ENCODE results near the gene MCFD2. TPM values are rescaled to one million over a fixed set of nuclear protein-coding genes. Genes with fewer than 3 reads are reported as not detected.
A peak's percentile ranks its signal among the peaks of the same experiment; 100 is the strongest.

MCFD2 gene
- total RNA-seq, 1 donor from 2014 or later, result 46.0 TPM

DNA sequence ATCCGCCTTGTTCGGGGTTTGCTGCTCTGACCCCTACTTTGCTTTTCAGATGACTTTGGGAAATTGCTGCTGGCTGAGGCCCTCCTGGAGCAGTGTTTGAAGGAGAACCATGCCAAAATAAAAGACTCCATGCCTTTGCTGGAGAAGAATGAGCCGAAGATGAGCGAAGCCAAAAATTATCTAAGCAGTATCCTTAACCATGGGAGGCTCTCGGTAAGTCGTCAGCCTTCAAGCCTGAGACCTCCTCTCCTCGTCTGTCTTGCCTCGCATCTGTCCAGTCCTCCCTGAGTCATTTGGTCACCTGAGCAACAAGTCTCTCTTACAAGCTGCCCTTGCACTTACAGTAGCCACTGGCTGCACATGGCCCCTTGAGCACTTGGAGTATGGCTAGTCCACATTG lies 34.7 kb upstream of the MCFD2 start:
- no peaks in the 10 kb centered on the region for H3K9me3 Mint-ChIP-seq
- no peak overlapping the region for H3K27ac Mint-ChIP-seq

DNA sequence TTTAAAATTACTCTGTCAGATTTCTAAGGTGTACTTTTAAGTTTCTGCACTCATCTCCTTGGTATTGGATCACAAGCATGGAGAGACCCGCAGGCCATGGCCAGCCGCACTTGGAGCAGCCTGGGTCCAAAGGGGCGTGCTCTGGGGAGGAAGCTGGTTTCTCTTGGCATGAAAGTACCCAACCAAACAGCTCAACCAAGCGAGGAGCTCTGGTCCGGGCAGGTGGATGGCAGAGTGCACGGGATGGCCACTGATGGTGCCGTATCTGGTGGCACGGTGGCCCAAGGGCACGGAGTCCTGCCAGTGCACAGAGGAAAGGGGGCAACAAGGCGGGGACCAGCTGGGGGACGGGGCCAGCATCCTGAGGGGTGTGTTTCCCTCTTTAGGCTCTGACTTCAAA lies 32.2 kb upstream of the MCFD2 start:
- DNase-seq (ENCODE audit: low spot score), result no peak
- H3K36me3 Mint-ChIP-seq (ENCODE audit: low read depth), result peaks cover 62% of the 10 kb centered on the region
- intact Hi-C loops (cut with micrococcal nuclease), result no loop called here
- H3K27me3 Mint-ChIP-seq (ENCODE audit: low read depth), result no peaks in the 10 kb centered on the region
- H3K4me1 Mint-ChIP-seq (ENCODE audit: low read depth), result peaks cover 45% of the 10 kb centered on the region
- H3K4me3 Mint-ChIP-seq (ENCODE audit: low read depth), result no peak overlapping the region
- no peaks in the 10 kb centered on the region for H3K9me3 Mint-ChIP-seq
- H3K27ac Mint-ChIP-seq, result no peak overlapping the region

More for the DNA sequence above, 34.7 kb upstream of the MCFD2 start:
- Mint-ChIP-seq H3K27me3 (ENCODE audit: low read depth) (no peaks in the 10 kb centered on the region), H3K36me3 (ENCODE audit: low read depth) (peaks cover 74% of the 10 kb centered on the region), H3K4me1 (ENCODE audit: low read depth) (peaks cover 29% of the 10 kb centered on the region), H3K4me3 (ENCODE audit: low read depth) (no peak overlapping the region)
- intact Hi-C loops (cut with micrococcal nuclease), result no loop called here
- DNase-seq (ENCODE audit: low spot score), result no peak

DNA sequence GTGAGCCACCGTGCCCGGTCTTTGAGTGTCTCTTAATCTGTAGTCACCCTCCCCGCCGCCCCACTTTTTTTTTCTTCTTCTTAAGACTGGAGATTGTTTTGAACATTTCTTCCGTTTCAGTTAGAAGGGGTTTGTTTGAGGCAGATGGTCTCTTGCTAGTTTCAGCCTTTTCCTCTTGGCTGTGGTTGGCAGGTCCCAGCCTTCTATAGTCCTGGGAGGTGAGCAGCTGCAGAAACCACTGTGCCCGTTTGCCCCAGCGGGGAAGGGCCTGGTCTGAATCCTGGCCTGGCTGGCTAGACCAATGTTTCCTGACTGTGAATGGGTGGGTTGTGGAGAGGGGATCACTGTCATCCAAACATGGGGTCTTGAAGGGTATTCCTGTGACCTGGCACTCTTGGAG lies 30.1 kb upstream of the MCFD2 start:
- peaks cover 56% of the 10 kb centered on the region for H3K36me3 Mint-ChIP-seq (ENCODE audit: low read depth)
- H3K27me3 Mint-ChIP-seq (ENCODE audit: low read depth), result no peaks in the 10 kb centered on the region
- H3K9me3 Mint-ChIP-seq, result no peaks in the 10 kb centered on the region
- H3K27ac Mint-ChIP-seq, result peak overlapping the region; percentile 99
- peak overlapping the region; percentile 26 for H3K4me3 Mint-ChIP-seq (ENCODE audit: low read depth)
- H3K4me1 Mint-ChIP-seq (ENCODE audit: low read depth), result peaks cover 44% of the 10 kb centered on the region
- DNase-seq (ENCODE audit: low spot score), result no peak
- intact Hi-C loops (cut with micrococcal nuclease), result no loop called here

DNA sequence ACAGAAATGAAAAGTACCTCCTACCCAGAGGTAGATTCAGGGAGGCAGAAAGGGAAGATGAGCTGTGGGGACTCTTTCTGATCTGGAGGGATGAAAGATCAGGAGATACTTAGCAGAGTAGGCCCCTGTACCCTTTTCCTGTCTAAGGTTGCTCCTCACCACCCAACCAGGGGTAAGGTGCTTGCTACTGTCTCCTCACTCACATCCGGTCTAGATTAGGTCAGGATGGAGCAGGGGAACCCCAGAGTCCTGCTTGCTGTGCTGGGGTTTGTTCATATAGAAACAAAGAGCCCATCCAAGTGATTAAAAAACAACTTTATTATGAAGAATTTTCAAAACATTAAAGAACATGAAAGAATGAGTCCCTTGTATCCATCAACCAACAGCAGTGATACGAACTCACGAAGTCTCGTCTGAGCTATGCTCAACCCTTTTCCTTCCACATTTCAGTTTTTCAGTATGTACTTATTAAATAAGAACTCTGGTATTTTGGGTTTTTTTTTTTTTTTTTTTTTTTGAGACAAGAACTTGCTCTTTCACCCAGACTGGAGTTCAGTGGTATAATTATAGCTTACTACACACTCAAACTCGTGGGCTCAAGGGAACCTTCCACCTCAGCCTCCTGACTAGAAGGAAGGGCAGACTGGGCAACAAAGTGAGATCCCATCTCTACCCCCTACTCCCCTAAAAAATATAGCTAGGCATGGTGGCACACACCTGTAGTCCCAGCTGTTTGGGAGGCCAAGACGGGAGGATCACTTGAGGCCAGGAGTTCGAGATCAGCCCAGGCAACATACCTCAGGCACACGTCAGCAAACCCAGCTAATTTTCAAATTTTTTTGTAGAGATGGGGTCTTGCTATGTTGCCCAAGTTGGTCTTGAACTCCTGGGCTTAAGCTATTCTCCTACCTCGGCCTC lies 28.5 kb upstream of the MCFD2 start:
- Mint-ChIP-seq H3K4me3 (ENCODE audit: low read depth) (peak overlapping the region; percentile 99), H3K27ac (peak overlapping the region; percentile 99), H3K36me3 (ENCODE audit: low read depth) (peaks cover 50% of the 10 kb centered on the region), H3K9me3 (no peaks in the 10 kb centered on the region), H3K4me1 (ENCODE audit: low read depth) (peaks cover 48% of the 10 kb centered on the region), H3K27me3 (ENCODE audit: low read depth) (no peaks in the 10 kb centered on the region)
- intact Hi-C loops (cut with micrococcal nuclease), result loop anchor here (1.0 kb wide), 1 partner anchor 35 kb away; no protein-coding TSS in a partner anchor
- DNase-seq (ENCODE audit: low spot score), result peak; percentile 61

DNA sequence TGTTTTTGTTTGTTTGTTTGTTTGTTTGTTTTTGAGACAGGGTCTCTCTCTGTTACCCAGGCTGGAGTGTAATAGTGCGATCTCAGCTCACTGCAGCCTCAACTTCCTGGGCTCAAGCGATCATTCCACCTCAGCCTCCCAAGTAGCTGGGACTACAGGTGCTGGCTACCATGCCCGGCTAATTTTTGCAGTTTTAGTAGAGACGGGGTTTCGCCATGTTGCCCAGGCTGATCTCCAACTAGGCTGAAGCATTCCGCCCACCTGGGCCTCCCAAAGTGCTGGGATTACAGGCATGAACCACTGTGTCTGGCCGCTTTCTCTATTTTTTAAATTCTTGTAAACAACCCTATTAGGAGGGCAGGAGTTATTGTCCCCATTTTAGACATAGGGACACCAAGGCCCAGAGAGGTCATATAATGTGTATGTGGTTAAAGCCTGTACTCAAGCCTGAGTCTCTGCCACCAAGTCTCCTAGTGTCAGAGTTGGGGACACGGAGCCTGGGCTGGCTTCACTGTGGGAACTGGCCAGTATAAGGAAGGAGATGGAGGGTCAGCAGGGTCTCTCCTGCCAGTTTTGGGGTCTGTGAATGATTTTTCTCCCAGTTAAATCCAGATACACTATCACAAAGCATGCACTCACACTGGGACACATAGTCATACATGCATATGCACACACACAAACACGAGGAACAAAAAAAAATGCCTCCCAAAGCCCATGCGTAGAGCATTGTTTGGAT lies 27.5 kb upstream of the MCFD2 start:
- peak overlapping the region; percentile 99 for H3K4me3 Mint-ChIP-seq (ENCODE audit: low read depth)
- no peak for DNase-seq (ENCODE audit: low spot score)
- H3K27me3 Mint-ChIP-seq (ENCODE audit: low read depth), result no peaks in the 10 kb centered on the region
- peaks cover 45% of the 10 kb centered on the region for H3K4me1 Mint-ChIP-seq (ENCODE audit: low read depth)
- H3K27ac Mint-ChIP-seq, result peak overlapping the region; percentile 99
- intact Hi-C loops (cut with micrococcal nuclease), result loop anchor here (1.0 kb wide), 1 partner anchor 42 kb away; no protein-coding TSS in a partner anchor
- H3K36me3 Mint-ChIP-seq (ENCODE audit: low read depth), result peaks cover 41% of the 10 kb centered on the region
- no peaks in the 10 kb centered on the region for H3K9me3 Mint-ChIP-seq

DNA sequence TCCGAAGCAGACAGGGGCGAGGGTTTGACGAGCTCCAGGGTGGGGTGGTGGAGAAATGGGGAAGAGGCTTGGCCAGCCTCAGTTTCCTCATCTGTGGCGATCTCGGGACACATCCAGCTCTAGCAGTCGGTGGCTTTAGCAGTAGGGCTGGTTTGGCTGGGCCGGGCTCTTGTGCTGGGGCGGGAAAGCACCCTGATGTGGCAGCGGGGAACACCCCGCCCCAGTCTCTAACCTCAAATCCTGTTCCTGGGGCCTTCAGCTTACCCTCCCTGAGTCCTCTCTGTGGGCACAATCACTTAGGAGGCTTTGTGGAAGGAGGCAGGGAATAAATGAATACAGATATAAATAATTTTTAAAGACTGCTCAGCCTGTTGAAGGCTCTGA lies 26.5 kb upstream of the MCFD2 start:
- Mint-ChIP-seq H3K4me3 (ENCODE audit: low read depth) (peak overlapping the region; percentile 99), H3K4me1 (ENCODE audit: low read depth) (peaks cover 46% of the 10 kb centered on the region)

DNA sequence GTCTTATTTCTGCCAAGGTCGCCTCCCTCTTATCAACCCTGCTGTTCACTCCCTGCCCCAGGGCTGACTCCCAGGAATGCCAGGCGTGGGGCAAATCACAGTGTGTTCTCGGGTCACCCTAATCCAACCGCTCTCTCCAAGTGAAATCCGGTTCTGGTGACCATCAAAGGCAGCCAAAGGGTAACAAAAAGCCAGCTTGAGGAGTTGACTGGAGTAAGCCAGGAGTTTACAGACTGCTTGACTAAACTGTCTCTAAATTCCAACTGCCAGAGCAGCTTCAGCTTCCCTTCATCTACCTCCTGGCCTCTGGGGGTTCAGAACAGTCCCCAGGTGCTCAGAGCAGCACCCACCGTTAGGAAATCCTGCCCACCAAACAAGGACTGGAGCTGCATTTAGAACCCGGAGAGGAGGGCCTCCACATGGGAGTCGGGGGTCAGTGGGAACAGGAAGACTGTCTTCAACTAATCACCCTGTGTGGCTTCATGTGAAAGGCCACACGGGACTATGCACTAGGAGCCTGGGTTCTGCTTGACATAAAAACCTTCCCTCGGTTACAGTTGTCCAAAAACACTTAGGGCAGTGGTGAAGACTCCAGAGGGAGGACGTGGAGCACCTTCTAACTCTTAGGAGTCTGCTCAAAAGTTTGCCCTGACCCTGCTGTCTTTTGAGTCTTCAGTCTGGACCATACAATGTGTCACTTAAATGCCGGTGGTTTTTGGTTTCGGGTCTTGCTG lies 24.2 kb upstream of the MCFD2 start:
- DNase-seq (ENCODE audit: low spot score), result no peak
- peaks cover 29% of the 10 kb centered on the region for H3K36me3 Mint-ChIP-seq (ENCODE audit: low read depth)
- peaks cover 33% of the 10 kb centered on the region for H3K4me1 Mint-ChIP-seq (ENCODE audit: low read depth)
- H3K27ac Mint-ChIP-seq, result peak overlapping the region; percentile 66
- H3K27me3 Mint-ChIP-seq (ENCODE audit: low read depth), result no peaks in the 10 kb centered on the region
- intact Hi-C loops (cut with micrococcal nuclease), result no loop called here
- H3K4me3 Mint-ChIP-seq (ENCODE audit: low read depth), result peak overlapping the region; percentile 79
- no peaks in the 10 kb centered on the region for H3K9me3 Mint-ChIP-seq

More for the DNA sequence above, 26.5 kb upstream of the MCFD2 start:
- Mint-ChIP-seq H3K9me3 (no peaks in the 10 kb centered on the region), H3K27ac (peak overlapping the region; percentile 99), H3K27me3 (ENCODE audit: low read depth) (no peaks in the 10 kb centered on the region), H3K36me3 (ENCODE audit: low read depth) (peaks cover 37% of the 10 kb centered on the region)
- intact Hi-C loops (cut with micrococcal nuclease), result loop anchor here (1.0 kb wide), 1 partner anchor 43 kb away; no protein-coding TSS in a partner anchor
- peak; percentile 69 for DNase-seq (ENCODE audit: low spot score)

DNA sequence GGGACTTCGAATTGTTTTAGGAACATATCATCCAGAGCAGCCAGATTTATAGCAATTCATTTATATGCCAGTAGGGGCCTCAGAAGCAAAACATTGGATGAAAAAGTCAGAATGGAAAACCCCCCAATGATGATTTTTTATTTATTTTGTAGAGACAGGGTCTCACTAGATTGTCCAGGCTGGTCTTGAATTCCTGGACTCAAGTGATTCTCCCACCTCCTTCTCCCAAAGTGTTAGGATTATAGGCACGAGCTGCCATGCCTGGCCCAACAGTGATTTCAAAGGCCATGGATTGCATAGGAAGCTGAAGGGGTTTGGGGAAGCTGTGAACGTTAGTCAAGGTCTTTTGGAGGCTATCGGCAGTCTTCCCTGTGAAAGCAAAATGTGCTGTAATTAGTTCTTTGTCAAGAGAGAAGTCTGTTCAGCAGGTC lies 21.9 kb upstream of the MCFD2 start:
- Mint-ChIP-seq H3K4me1 (ENCODE audit: low read depth) (peaks cover 16% of the 10 kb centered on the region), H3K36me3 (ENCODE audit: low read depth) (peaks cover 22% of the 10 kb centered on the region), H3K4me3 (ENCODE audit: low read depth) (no peak overlapping the region), H3K9me3 (no peaks in the 10 kb centered on the region), H3K27ac (no peak overlapping the region), H3K27me3 (ENCODE audit: low read depth) (no peaks in the 10 kb centered on the region)
- no peak for DNase-seq (ENCODE audit: low spot score)
- intact Hi-C loops (cut with micrococcal nuclease), result no loop called here

DNA sequence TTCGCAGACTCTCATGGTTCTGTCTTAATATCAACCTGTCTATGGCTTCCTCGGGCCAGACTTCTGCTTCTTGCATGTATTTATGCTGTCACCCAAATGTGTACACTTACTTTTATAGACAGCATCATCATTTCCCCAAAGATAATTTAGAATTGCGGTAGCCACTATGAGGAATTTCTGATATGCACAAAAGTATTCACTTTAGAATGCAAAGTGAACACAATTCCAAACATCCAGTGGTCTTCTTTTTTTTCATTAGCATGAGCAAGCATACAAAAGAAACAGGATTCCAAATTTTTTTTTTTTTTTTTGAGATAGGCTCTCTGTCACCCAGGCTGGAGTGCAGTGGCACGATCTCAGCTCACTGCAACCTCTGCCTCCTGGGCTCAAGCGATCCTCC lies 21.0 kb upstream of the MCFD2 start:
- peaks cover 13% of the 10 kb centered on the region for H3K36me3 Mint-ChIP-seq (ENCODE audit: low read depth)
- H3K27ac Mint-ChIP-seq, result no peak overlapping the region
- H3K4me3 Mint-ChIP-seq (ENCODE audit: low read depth), result no peak overlapping the region
- no peaks in the 10 kb centered on the region for H3K9me3 Mint-ChIP-seq
- peaks cover 14% of the 10 kb centered on the region for H3K4me1 Mint-ChIP-seq (ENCODE audit: low read depth)
- H3K27me3 Mint-ChIP-seq (ENCODE audit: low read depth), result no peaks in the 10 kb centered on the region
- intact Hi-C loops (cut with micrococcal nuclease), result no loop called here
- DNase-seq (ENCODE audit: low spot score), result no peak

DNA sequence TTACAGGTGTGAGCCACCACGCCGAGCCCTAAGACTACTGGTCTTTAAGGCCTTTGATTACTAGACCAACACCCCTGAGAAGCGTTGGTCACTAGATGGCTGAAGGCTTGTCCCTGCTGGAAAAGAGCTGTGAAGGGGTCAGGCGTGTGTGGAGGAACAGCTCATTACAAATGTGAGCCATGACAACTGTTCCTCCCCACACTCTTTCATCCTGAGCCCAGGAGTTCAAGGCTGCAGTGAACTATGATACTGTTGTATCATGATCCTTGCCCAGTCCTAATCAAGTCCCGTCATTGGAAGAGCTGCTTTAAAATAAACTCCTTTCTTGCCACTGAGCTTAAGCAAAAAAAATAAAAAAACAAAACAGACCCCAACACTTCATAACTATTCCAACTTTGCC lies 19.5 kb upstream of the MCFD2 start:
- H3K27me3 Mint-ChIP-seq (ENCODE audit: low read depth), result no peaks in the 10 kb centered on the region
- intact Hi-C loops (cut with micrococcal nuclease), result no loop called here
- H3K36me3 Mint-ChIP-seq (ENCODE audit: low read depth), result peaks cover 13% of the 10 kb centered on the region
- H3K9me3 Mint-ChIP-seq, result no peaks in the 10 kb centered on the region
- no peak overlapping the region for H3K4me3 Mint-ChIP-seq (ENCODE audit: low read depth)
- no peak overlapping the region for H3K27ac Mint-ChIP-seq
- DNase-seq (ENCODE audit: low spot score), result no peak
- H3K4me1 Mint-ChIP-seq (ENCODE audit: low read depth), result peaks cover 10% of the 10 kb centered on the region

DNA sequence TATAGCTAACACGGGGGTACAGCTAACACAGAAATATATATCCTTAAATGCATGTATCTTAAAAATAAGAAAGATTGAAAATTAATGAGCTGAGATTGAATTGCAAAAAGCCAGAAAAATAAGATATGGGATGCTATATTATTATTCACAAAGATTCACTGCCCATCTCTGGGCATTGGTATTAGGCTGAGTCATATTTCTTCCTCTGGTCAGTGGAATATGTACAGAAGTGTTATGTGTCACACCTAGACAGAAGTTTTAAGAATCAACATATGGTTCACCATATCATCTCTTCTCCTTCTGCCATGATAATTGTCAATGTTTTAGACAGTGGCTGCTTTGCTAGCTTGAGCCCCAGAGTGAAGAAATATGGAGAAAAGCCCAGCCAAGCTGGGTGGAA lies 14.0 kb upstream of the MCFD2 start:
- Mint-ChIP-seq H3K4me1 (ENCODE audit: low read depth) (peaks cover 3% of the 10 kb centered on the region), H3K27me3 (ENCODE audit: low read depth) (no peaks in the 10 kb centered on the region), H3K27ac (no peak overlapping the region), H3K4me3 (ENCODE audit: low read depth) (no peak overlapping the region), H3K9me3 (peaks cover 14% of the 10 kb centered on the region), H3K36me3 (ENCODE audit: low read depth) (peaks cover 15% of the 10 kb centered on the region)
- no peak for DNase-seq (ENCODE audit: low spot score)
- intact Hi-C loops (cut with micrococcal nuclease), result no loop called here

DNA sequence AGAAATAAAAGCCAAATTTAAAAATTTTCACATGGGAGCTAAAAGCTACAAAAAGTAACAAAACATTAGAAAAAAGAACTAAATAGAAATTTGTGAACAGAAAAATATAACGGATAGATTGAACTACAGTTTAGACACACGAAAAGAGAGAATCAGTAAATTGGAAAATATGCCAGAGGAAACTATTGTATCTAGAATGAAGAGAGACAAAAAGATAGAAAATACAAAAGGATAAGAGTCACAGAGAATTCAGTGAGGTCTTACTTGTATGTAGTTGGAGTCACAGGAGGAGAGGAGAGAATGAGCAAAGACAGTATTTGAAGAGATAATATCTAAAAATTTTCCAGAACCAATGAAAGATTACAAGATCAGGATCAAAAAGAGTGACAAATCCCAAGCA lies 11.3 kb upstream of the MCFD2 start:
- Mint-ChIP-seq H3K27ac (no peak overlapping the region), H3K4me1 (ENCODE audit: low read depth) (peaks cover 8% of the 10 kb centered on the region), H3K4me3 (ENCODE audit: low read depth) (no peak overlapping the region), H3K36me3 (ENCODE audit: low read depth) (peaks cover 15% of the 10 kb centered on the region), H3K9me3 (peaks cover 14% of the 10 kb centered on the region), H3K27me3 (ENCODE audit: low read depth) (no peaks in the 10 kb centered on the region)
- intact Hi-C loops (cut with micrococcal nuclease), result no loop called here
- DNase-seq (ENCODE audit: low spot score), result no peak

Data from activated T-helper 2 cell treated with anti-CD3 and anti-CD28 coated beads, Interferon-gamma antibody, Interleukin-2, Interleukin-4, amounts not matched to agents 10 μg/mL and 5 μg/mL and 100 μg/mL, durations not matched to agents 14 hours and 24 hours and 36 hours (primary cell).